Keratinocyte (primary cell): ENCODE data around the gene ATXN7L1. TPM values are rescaled to one million over a fixed set of nuclear protein-coding genes. Genes with fewer than 3 reads are reported as not detected.

Experiments
- DNase-seq: peaks from one replicate; pipeline ENCODE4 v3.0.0-alpha.2; 2011; ENCODE audit warnings: low read depth, missing footprints, low spot score
- FAIRE-seq: peaks from 2 replicates; lab custom pipeline; 2011; peaks lifted over from hg19 to GRCh38; lab: Jason Lieb, UNC
- H2AFZ ChIP-seq: 2 replicates; pipeline ENCODE4 v1.6.0; 2012; ENCODE audit warnings: low read length, control low read depth, inconsistent platforms; ENCODE audit not compliant: control insufficient read depth
- H3K27ac ChIP-seq: 2 replicates; pipeline ENCODE4 v1.5.1; 2011; ENCODE audit warnings: low read length; ENCODE audit not compliant: control insufficient read depth, insufficient read depth
- H3K27me3 ChIP-seq: 3 replicates; pipeline ENCODE4 v1.6.0; 2011; ENCODE audit warnings: low read length; ENCODE audit not compliant: control insufficient read depth, insufficient read depth; ENCODE audit errors: extremely low read depth
- H3K36me3 ChIP-seq, 2 experiments: 2 replicates in 1 of 2; 3 replicates in 1 of 2; pipeline ENCODE4 v1.5.1; 2011; ENCODE audit warnings: low read length in 2 of 2, mild to moderate bottlenecking in 1 of 2; ENCODE audit not compliant: control insufficient read depth in 2 of 2, insufficient read depth in 2 of 2; ENCODE audit errors: extremely low read depth in 1 of 2
- H3K4me1 ChIP-seq: 3 replicates; pipeline ENCODE4 v1.5.1; 2011; ENCODE audit warnings: low read length; ENCODE audit not compliant: control insufficient read depth, insufficient read depth; ENCODE audit errors: extremely low read depth
- H3K4me2 ChIP-seq: 3 replicates; pipeline ENCODE4 v1.6.0; 2011; ENCODE audit warnings: low read depth, low read length; ENCODE audit not compliant: control insufficient read depth, insufficient read depth; ENCODE audit errors: extremely low read depth
- H3K4me3 ChIP-seq, 3 experiments: fragments of 200-600 bp in 1 of 3; sonication (generic) in 1 of 3; 2 replicates in 2 of 3; 3 replicates in 1 of 3; pipeline ENCODE4 v1.5.1; 2011 to 2016; ENCODE audit warnings: low read length in 3 of 3, mild to moderate bottlenecking in 3 of 3, control low read depth in 2 of 3, inconsistent platforms in 1 of 3, low read depth in 1 of 3, mixed read lengths in 1 of 3, mixed run types in 1 of 3, moderate library complexity in 1 of 3; ENCODE audit not compliant: control insufficient read depth in 2 of 3, insufficient read depth in 2 of 3; ENCODE audit errors: extremely low read depth in 1 of 3
- H3K79me2 ChIP-seq: 2 replicates; pipeline ENCODE4 v1.6.0; 2012; ENCODE audit warnings: low read length; ENCODE audit not compliant: control insufficient read depth, insufficient read depth
- H3K9ac ChIP-seq: 3 replicates; pipeline ENCODE4 v1.6.0; 2011; ENCODE audit warnings: low read length; ENCODE audit not compliant: control insufficient read depth, insufficient read depth; ENCODE audit errors: extremely low read depth
- H3K9me1 ChIP-seq: 3 replicates; pipeline ENCODE4 v1.6.0; 2011; ENCODE audit warnings: low read length; ENCODE audit not compliant: control insufficient read depth, insufficient read depth; ENCODE audit errors: extremely low read depth
- H3K9me3 ChIP-seq: 2 replicates; pipeline ENCODE4 v1.5.1; 2012; ENCODE audit warnings: low read depth, low read length; ENCODE audit not compliant: control insufficient read depth
- H4K20me1 ChIP-seq: 3 replicates; pipeline ENCODE4 v1.6.0; 2011; ENCODE audit warnings: low read length; ENCODE audit not compliant: control insufficient read depth, insufficient read depth; ENCODE audit errors: extremely low read depth
- EZH2 ChIP-seq: IDR thresholded peaks from one replicate; pipeline ENCODE4 v1.6.1; 2012; ENCODE audit warnings: inconsistent platforms, mild to moderate bottlenecking, low read length, moderate library complexity
- dilution Hi-C: fragments of 300-500 bp; cut with MboI; formaldehyde crosslinking; loops from one replicate; pipeline ENCODE4 v1.7.0; 2020; ENCODE audit warnings: low sequenced_read_pairs; ENCODE audit not compliant: extremely low pct_ligation_motif_present
- polyA plus RNA-seq, 5 experiments: library from polyadenylated mRNA; depleted of rRNA in 3 of 5; stranded (reverse) in 3 of 5; stranded (forward) in 1 of 5; unstranded in 1 of 5; fragments of >200 nt; gene quantifications; 1 replicate in 1 of 5; 2 replicates in 3 of 5; 3 replicates in 1 of 5; pipeline versions ENCODE4 v1.2.1 to v1.2.3, GENCODE V29; 2011 to 2012; ENCODE audit warnings: missing spikeins in 2 of 5, low read depth in 1 of 5, low replicate concordance in 1 of 5
- TF ChIP-seq, protein P1 (sequence below), 3 experiments: IDR thresholded peaks in 1 of 3; conservative IDR thresholded peaks in 1 of 3; optimal IDR thresholded peaks in 1 of 3; 2 replicates in 2 of 3; 3 replicates in 1 of 3; pipeline versions ENCODE3 to v1.5.1; 2011; ENCODE audit warnings: low read length in 3 of 3, mild to moderate bottlenecking in 3 of 3, moderate library complexity in 2 of 3, control low read depth in 1 of 3, inconsistent platforms in 1 of 3; ENCODE audit not compliant: insufficient read depth in 2 of 3; ENCODE audit errors: extremely low read depth in 1 of 3

ATXN7L1 gene
- polyA plus RNA-seq, 1 donor (not counting 4 experiments of a cell fraction or from before 2014, with no cell fraction given): 4.8 TPM

GRCh38 chr7:105904064-105904463 lies 27.7 kb upstream of the ATXN7L1 start:
- TF ChIP-seq, protein P1, sequence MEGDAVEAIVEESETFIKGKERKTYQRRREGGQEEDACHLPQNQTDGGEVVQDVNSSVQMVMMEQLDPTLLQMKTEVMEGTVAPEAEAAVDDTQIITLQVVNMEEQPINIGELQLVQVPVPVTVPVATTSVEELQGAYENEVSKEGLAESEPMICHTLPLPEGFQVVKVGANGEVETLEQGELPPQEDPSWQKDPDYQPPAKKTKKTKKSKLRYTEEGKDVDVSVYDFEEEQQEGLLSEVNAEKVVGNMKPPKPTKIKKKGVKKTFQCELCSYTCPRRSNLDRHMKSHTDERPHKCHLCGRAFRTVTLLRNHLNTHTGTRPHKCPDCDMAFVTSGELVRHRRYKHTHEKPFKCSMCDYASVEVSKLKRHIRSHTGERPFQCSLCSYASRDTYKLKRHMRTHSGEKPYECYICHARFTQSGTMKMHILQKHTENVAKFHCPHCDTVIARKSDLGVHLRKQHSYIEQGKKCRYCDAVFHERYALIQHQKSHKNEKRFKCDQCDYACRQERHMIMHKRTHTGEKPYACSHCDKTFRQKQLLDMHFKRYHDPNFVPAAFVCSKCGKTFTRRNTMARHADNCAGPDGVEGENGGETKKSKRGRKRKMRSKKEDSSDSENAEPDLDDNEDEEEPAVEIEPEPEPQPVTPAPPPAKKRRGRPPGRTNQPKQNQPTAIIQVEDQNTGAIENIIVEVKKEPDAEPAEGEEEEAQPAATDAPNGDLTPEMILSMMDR (optimal IDR thresholded peaks at IDR 0.05 in 1 of 3, IDR thresholded peaks at IDR 0.05 in 1 of 3, conservative IDR thresholded peaks at IDR 0.05 in 1 of 3; ENCODE audit: extremely low read depth in 1 of 3, insufficient read depth in 2 of 3, low read length in 3 of 3): no peak
- no peak for TF ChIP-seq EZH2
- no peak overlapping the region for H3K4me3 ChIP-seq
- H3K36me3 ChIP-seq: no peaks in the 10 kb centered on the region
- dilution Hi-C loops: no loop called here
- DNase-seq: no peak
- no peaks in the 10 kb centered on the region for H3K4me1 ChIP-seq
- H3K9me3 ChIP-seq: no peaks in the 10 kb centered on the region
- no peak overlapping the region for H3K27ac ChIP-seq
- no peaks in the 10 kb centered on the region for H3K27me3 ChIP-seq
- FAIRE-seq: no peak
- H3K9ac ChIP-seq: no peak overlapping the region
- no peaks in the 10 kb centered on the region for H3K79me2 ChIP-seq
- no peak overlapping the region for H3K4me2 ChIP-seq
- H2AFZ ChIP-seq: no peak overlapping the region
- no peaks in the 10 kb centered on the region for H3K9me1 ChIP-seq
- H4K20me1 ChIP-seq: peaks cover 4% of the 10 kb centered on the region

DNA sequence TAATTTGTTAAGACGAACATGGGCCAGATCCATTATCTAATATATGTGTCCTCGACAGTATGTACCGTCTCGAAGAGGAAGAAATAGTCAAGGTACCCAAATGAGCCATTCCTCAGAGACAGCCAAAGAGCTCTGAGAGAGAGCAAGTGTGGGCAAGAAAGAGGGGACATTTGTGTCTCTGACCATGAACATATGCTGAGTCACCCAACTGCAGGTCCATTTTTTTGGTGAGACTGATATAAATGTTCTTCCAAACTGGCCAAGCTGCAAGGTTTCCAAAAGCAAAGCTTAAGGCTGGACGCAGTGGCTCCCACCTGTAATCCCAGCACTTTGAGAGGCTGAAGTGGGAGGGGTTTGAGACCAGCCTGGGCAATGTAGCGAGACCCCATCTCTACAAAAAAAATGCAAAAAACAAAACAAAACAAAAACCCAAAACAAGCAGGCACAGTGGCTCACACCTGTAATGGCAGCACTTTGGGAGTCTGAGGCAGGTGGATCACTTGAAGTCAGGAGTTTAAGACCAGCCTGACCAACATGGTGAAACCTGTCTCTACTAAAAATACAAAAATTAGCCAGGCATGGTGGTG lies 26.0 kb upstream of the ATXN7L1 start:
- Histone ChIP-seq H3K36me3 (no peaks in the 10 kb centered on the region), H3K9me3 (no peaks in the 10 kb centered on the region), H3K9me1 (no peaks in the 10 kb centered on the region), H3K9ac (no peak overlapping the region), H3K79me2 (no peaks in the 10 kb centered on the region), H3K27ac (no peak overlapping the region), H3K4me3 (no peak overlapping the region), H3K27me3 (no peaks in the 10 kb centered on the region), H4K20me1 (peaks cover 4% of the 10 kb centered on the region), H2AFZ (no peak overlapping the region), H3K4me1 (no peaks in the 10 kb centered on the region), H3K4me2 (no peak overlapping the region)
- FAIRE-seq (no peak), DNase-seq (no peak)
- dilution Hi-C loops: no loop called here
- no peak for TF ChIP-seq EZH2
- TF ChIP-seq, protein P1 (optimal IDR thresholded peaks at IDR 0.05 in 1 of 3, IDR thresholded peaks at IDR 0.05 in 1 of 3, conservative IDR thresholded peaks at IDR 0.05 in 1 of 3; ENCODE audit: extremely low read depth in 1 of 3, insufficient read depth in 2 of 3, low read length in 3 of 3): no peak
